Activated naive CD8-positive, alpha-beta T cell treated with anti-CD3 and anti-CD28 coated beads for 36 hours (primary cell): ENCODE results near the gene PDZRN3. TPM values are rescaled to one million over a fixed set of nuclear protein-coding genes. Genes with fewer than 3 reads are reported as not detected.

Source experiments
- DNase-seq: peaks from one replicate; pipeline ENCODE4 v3.0.0; 2021
- H3K27ac Mint-ChIP-seq: one replicate; pipeline ENCODE4 v1.8.0; 2022; ENCODE audit warnings: mild to moderate bottlenecking, moderate library complexity, mixed read lengths
- H3K27me3 Mint-ChIP-seq: one replicate; pipeline ENCODE4 v1.8.0; 2022; ENCODE audit warnings: mild to moderate bottlenecking, mixed read lengths
- H3K36me3 Mint-ChIP-seq: one replicate; pipeline ENCODE4 v1.8.0; 2021; ENCODE audit warnings: mild to moderate bottlenecking, mixed read lengths
- H3K4me1 Mint-ChIP-seq: one replicate; pipeline ENCODE4 v1.8.0; 2021; ENCODE audit warnings: mixed read lengths
- H3K4me3 Mint-ChIP-seq: one replicate; pipeline ENCODE4 v1.8.0; 2022; ENCODE audit warnings: mild to moderate bottlenecking, moderate library complexity, mixed read lengths
- H3K9me3 Mint-ChIP-seq: one replicate; pipeline ENCODE4 v1.8.0; 2022; ENCODE audit warnings: mixed read lengths
- total RNA-seq, 2 experiments: library from RNA; stranded (reverse); gene quantifications; one replicate each; pipeline ENCODE4 v1.2.3, GENCODE V29; 2021

PDZRN3 gene
- total RNA-seq, 2 experiments from 2014 or later = not detected

- Mint-ChIP-seq H3K9me3 (peaks cover 1% of the 10 kb centered on the region), H3K36me3 (no peaks in the 10 kb centered on the region), H3K27me3 (no peaks in the 10 kb centered on the region), H3K4me3 (no peak overlapping the region), H3K27ac (no peak overlapping the region), H3K4me1 (no peaks in the 10 kb centered on the region)
- DNase-seq = no peak
These were observed 83.6 kb downstream of the PDZRN3 start for GRCh38 chr3:73540969-73541740.

GRCh38 chr3:73538486-73538885 is 86.3 kb downstream of the PDZRN3 start:
- no peaks in the 10 kb centered on the region for H3K4me1 Mint-ChIP-seq
- H3K9me3 Mint-ChIP-seq = peaks cover 1% of the 10 kb centered on the region
- no peak overlapping the region for H3K4me3 Mint-ChIP-seq
- peaks cover 4% of the 10 kb centered on the region for H3K27me3 Mint-ChIP-seq
- DNase-seq = no peak
- H3K27ac Mint-ChIP-seq = no peak overlapping the region
- H3K36me3 Mint-ChIP-seq = no peaks in the 10 kb centered on the region

- Mint-ChIP-seq H3K27ac (no peak overlapping the region), H3K4me3 (no peak overlapping the region), H3K9me3 (peaks cover 1% of the 10 kb centered on the region), H3K4me1 (no peaks in the 10 kb centered on the region), H3K27me3 (peaks cover 4% of the 10 kb centered on the region), H3K36me3 (no peaks in the 10 kb centered on the region)
- DNase-seq = no peak
These were observed 87.8 kb downstream of the PDZRN3 start for GRCh38 chr3:73536952-73537351.

GRCh38 chr3:73536336-73536895 is 88.3 kb downstream of the PDZRN3 start:
- no peak overlapping the region for H3K4me3 Mint-ChIP-seq
- H3K4me1 Mint-ChIP-seq = no peaks in the 10 kb centered on the region
- H3K9me3 Mint-ChIP-seq = peaks cover 1% of the 10 kb centered on the region
- H3K36me3 Mint-ChIP-seq = no peaks in the 10 kb centered on the region
- peaks cover 4% of the 10 kb centered on the region for H3K27me3 Mint-ChIP-seq
- no peak for DNase-seq
- H3K27ac Mint-ChIP-seq = no peak overlapping the region

- Mint-ChIP-seq H3K36me3 (no peaks in the 10 kb centered on the region), H3K27me3 (peaks cover 4% of the 10 kb centered on the region), H3K4me1 (no peaks in the 10 kb centered on the region), H3K27ac (no peak overlapping the region), H3K4me3 (no peak overlapping the region), H3K9me3 (peaks cover 1% of the 10 kb centered on the region)
- DNase-seq = no peak
These were observed 88.8 kb downstream of the PDZRN3 start for GRCh38 chr3:73535931-73536330.

- H3K36me3 Mint-ChIP-seq = no peaks in the 10 kb centered on the region
- H3K4me1 Mint-ChIP-seq = no peaks in the 10 kb centered on the region
- H3K27me3 Mint-ChIP-seq = peaks cover 4% of the 10 kb centered on the region
- H3K9me3 Mint-ChIP-seq = no peaks in the 10 kb centered on the region
- H3K4me3 Mint-ChIP-seq = no peak overlapping the region
- no peak overlapping the region for H3K27ac Mint-ChIP-seq
- DNase-seq = no peak
These were observed 89.6 kb downstream of the PDZRN3 start for GRCh38 chr3:73535137-73535536.

- Mint-ChIP-seq H3K9me3 (no peaks in the 10 kb centered on the region), H3K36me3 (no peaks in the 10 kb centered on the region), H3K4me1 (no peaks in the 10 kb centered on the region), H3K27ac (no peak overlapping the region), H3K4me3 (no peak overlapping the region), H3K27me3 (peaks cover 13% of the 10 kb centered on the region)
- no peak for DNase-seq
These were observed 94.7 kb downstream of the PDZRN3 start for GRCh38 chr3:73530022-73530396.

GRCh38 chr3:73529308-73530021 is 95.3 kb downstream of the PDZRN3 start:
- Mint-ChIP-seq H3K27ac (no peak overlapping the region), H3K9me3 (no peaks in the 10 kb centered on the region), H3K36me3 (no peaks in the 10 kb centered on the region), H3K27me3 (peaks cover 8% of the 10 kb centered on the region), H3K4me1 (no peaks in the 10 kb centered on the region), H3K4me3 (no peak overlapping the region)
- DNase-seq = no peak

- Mint-ChIP-seq H3K27ac (no peak overlapping the region), H3K4me1 (no peaks in the 10 kb centered on the region), H3K9me3 (no peaks in the 10 kb centered on the region), H3K36me3 (no peaks in the 10 kb centered on the region), H3K27me3 (peaks cover 8% of the 10 kb centered on the region), H3K4me3 (no peak overlapping the region)
- DNase-seq = no peak
These were observed 99.2 kb downstream of the PDZRN3 start for GRCh38 chr3:73525591-73525990.

- Mint-ChIP-seq H3K4me1 (no peaks in the 10 kb centered on the region), H3K36me3 (no peaks in the 10 kb centered on the region)
These were observed 101.1 kb downstream of the PDZRN3 start for GRCh38 chr3:73523661-73524060.

GRCh38 chr3:73521734-73522336 is 102.9 kb downstream of the PDZRN3 start:
- Mint-ChIP-seq H3K27me3 (peaks cover 9% of the 10 kb centered on the region), H3K27ac (no peak overlapping the region), H3K4me3 (no peak overlapping the region), H3K9me3 (no peaks in the 10 kb centered on the region), H3K4me1 (no peaks in the 10 kb centered on the region), H3K36me3 (no peaks in the 10 kb centered on the region)
- DNase-seq = no peak

More at GRCh38 chr3:73523661-73524060, 101.1 kb downstream of the PDZRN3 start:
- no peak overlapping the region for H3K4me3 Mint-ChIP-seq
- peaks cover 12% of the 10 kb centered on the region for H3K27me3 Mint-ChIP-seq
- no peaks in the 10 kb centered on the region for H3K9me3 Mint-ChIP-seq
- DNase-seq = no peak
- no peak overlapping the region for H3K27ac Mint-ChIP-seq

GRCh38 chr3:73520931-73521461 is 103.7 kb downstream of the PDZRN3 start:
- H3K27ac Mint-ChIP-seq = no peak overlapping the region
- no peaks in the 10 kb centered on the region for H3K4me1 Mint-ChIP-seq
- H3K36me3 Mint-ChIP-seq = no peaks in the 10 kb centered on the region
- H3K4me3 Mint-ChIP-seq = no peak overlapping the region
- H3K9me3 Mint-ChIP-seq = no peaks in the 10 kb centered on the region
- H3K27me3 Mint-ChIP-seq = peaks cover 9% of the 10 kb centered on the region
- DNase-seq = no peak

- H3K27me3 Mint-ChIP-seq = peaks cover 4% of the 10 kb centered on the region
- no peak for DNase-seq
These were observed 108.1 kb downstream of the PDZRN3 start for GRCh38 chr3:73516631-73517030.

GRCh38 chr3:73513260-73513659 is 111.5 kb downstream of the PDZRN3 start:
- DNase-seq = no peak
- Mint-ChIP-seq H3K4me1 (no peaks in the 10 kb centered on the region), H3K9me3 (no peaks in the 10 kb centered on the region), H3K27ac (no peak overlapping the region), H3K27me3 (peaks cover under 1% of the 10 kb centered on the region), H3K36me3 (no peaks in the 10 kb centered on the region), H3K4me3 (no peak overlapping the region)

More at GRCh38 chr3:73516631-73517030, 108.1 kb downstream of the PDZRN3 start:
- H3K27ac Mint-ChIP-seq = no peak overlapping the region
- H3K9me3 Mint-ChIP-seq = no peaks in the 10 kb centered on the region
- H3K4me1 Mint-ChIP-seq = no peaks in the 10 kb centered on the region
- H3K4me3 Mint-ChIP-seq = no peak overlapping the region
- H3K36me3 Mint-ChIP-seq = no peaks in the 10 kb centered on the region
